Measurements from ENCODE around the gene NEU4. TPM values are rescaled to one million over a fixed set of nuclear protein-coding genes. Genes with fewer than 3 reads are reported as not detected.
"Not testable (repeated sequence)": the region's sequence is repeated elsewhere in the genome, so short reads cannot be mapped to it uniquely, and the experiment has no call there.

NEU4 gene
- polyA plus RNA-seq, 1 experiment, result not detected

DNA sequence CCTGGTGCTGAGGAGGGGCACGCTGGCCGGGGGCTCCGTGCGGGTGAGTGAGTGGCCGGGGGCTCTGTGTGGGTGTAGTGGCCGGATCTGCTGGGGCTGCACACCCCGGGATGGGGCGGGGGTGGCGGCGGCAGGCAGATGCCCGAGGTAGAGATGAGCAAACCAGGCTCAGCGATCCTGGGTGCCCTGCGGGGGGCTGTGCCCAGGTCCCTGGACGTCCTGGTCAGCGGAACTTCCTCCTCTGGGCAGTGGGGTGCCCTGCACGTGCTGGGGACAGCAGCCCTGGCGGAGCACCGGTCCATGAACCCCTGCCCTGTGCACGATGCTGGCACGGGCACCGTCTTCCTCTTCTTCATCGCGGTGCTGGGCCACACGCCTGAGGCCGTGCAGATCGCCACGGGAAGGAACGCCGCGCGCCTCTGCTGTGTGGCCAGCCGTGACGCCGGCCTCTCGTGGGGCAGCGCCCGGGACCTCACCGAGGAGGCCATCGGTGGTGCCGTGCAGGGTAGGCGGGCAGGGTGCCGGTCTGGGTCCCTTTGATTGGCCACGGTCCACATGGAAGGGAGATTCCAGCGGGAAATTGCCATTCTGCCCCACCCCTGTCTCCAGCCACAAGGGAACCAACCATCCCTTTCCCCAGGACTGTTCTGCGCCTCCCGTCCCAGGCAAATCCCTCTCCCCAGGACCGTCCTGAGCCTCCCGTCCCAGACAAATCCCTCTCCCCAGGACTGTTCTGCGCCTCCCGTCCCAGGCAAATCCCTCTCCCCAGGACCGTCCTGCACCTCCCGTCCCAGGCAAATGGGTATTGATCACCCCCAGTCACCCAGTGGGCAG is 5.9 kb downstream of the NEU4 start:
- TF ChIP-seq, protein P1, sequence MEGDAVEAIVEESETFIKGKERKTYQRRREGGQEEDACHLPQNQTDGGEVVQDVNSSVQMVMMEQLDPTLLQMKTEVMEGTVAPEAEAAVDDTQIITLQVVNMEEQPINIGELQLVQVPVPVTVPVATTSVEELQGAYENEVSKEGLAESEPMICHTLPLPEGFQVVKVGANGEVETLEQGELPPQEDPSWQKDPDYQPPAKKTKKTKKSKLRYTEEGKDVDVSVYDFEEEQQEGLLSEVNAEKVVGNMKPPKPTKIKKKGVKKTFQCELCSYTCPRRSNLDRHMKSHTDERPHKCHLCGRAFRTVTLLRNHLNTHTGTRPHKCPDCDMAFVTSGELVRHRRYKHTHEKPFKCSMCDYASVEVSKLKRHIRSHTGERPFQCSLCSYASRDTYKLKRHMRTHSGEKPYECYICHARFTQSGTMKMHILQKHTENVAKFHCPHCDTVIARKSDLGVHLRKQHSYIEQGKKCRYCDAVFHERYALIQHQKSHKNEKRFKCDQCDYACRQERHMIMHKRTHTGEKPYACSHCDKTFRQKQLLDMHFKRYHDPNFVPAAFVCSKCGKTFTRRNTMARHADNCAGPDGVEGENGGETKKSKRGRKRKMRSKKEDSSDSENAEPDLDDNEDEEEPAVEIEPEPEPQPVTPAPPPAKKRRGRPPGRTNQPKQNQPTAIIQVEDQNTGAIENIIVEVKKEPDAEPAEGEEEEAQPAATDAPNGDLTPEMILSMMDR (IDR thresholded peaks at IDR 0.05; ENCODE audit: low read depth, low read length), result no peak
- ChIA-PET CTCF (no interaction called here), POLR2A (no interaction called here)
- H3K4me3 ChIP-seq (ENCODE audit: low read depth, low read length), result no peak overlapping the region
- H3K9me3 ChIP-seq (ENCODE audit: control insufficient read depth, insufficient read depth, low read length), result peaks cover 21% of the 10 kb centered on the region
- DNase-seq (ENCODE audit: low read depth, low spot score), result no peak
- no peak overlapping the region for H3K27ac ChIP-seq (ENCODE audit: low read depth, low read length)
- H3K27me3 ChIP-seq (ENCODE audit: control insufficient read depth, insufficient read depth, low read length), result peaks cover 3% of the 10 kb centered on the region

- no peak overlapping the region for H3K4me3 ChIP-seq (ENCODE audit: low read depth, low read length)
- TF ChIP-seq, protein P1 (IDR thresholded peaks at IDR 0.05; ENCODE audit: low read depth, low read length), result no peak
- DNase-seq (ENCODE audit: low read depth, low spot score), result no peak
- no peak overlapping the region for H3K27ac ChIP-seq (ENCODE audit: low read depth, low read length)
- POLR2A ChIA-PET, result no interaction called here
- peaks cover 3% of the 10 kb centered on the region for H3K27me3 ChIP-seq (ENCODE audit: control insufficient read depth, insufficient read depth, low read length)
- peaks cover 30% of the 10 kb centered on the region for H3K9me3 ChIP-seq (ENCODE audit: control insufficient read depth, insufficient read depth, low read length)
- CTCF ChIA-PET, result no interaction called here
These were observed 6.8 kb downstream of the NEU4 start for GRCh38 chr2:241815477-241816430.

GRCh38 chr2:241816431-241817121 is 7.6 kb downstream of the NEU4 start:
- ChIA-PET POLR2A (no interaction called here), CTCF (no interaction called here)
- Histone ChIP-seq H3K4me3 (ENCODE audit: low read depth, low read length) (no peak overlapping the region), H3K27me3 (ENCODE audit: control insufficient read depth, insufficient read depth, low read length) (peaks cover 3% of the 10 kb centered on the region), H3K9me3 (ENCODE audit: control insufficient read depth, insufficient read depth, low read length) (peaks cover 38% of the 10 kb centered on the region), H3K27ac (ENCODE audit: low read depth, low read length) (no peak overlapping the region)
- no peak for DNase-seq (ENCODE audit: low read depth, low spot score)
- TF ChIP-seq, protein P1 (IDR thresholded peaks at IDR 0.05; ENCODE audit: low read depth, low read length), result no peak

- Histone ChIP-seq H3K4me3 (ENCODE audit: low read depth, low read length) (no peak overlapping the region), H3K27me3 (ENCODE audit: control insufficient read depth, insufficient read depth, low read length) (peaks cover 3% of the 10 kb centered on the region), H3K27ac (ENCODE audit: low read depth, low read length) (no peak overlapping the region), H3K9me3 (ENCODE audit: control insufficient read depth, insufficient read depth, low read length) (peaks cover 44% of the 10 kb centered on the region)
- no peak for DNase-seq (ENCODE audit: low read depth, low spot score)
- ChIA-PET POLR2A (no interaction called here), CTCF (no interaction called here)
- TF ChIP-seq, protein P1 (IDR thresholded peaks at IDR 0.05; ENCODE audit: low read depth, low read length), result no peak
These were observed 8.3 kb downstream of the NEU4 start for GRCh38 chr2:241817126-241817820.

GRCh38 chr2:241817821-241818215 is 8.8 kb downstream of the NEU4 start:
- H3K4me3 ChIP-seq (ENCODE audit: low read depth, low read length); POLR2A ChIA-PET; CTCF ChIA-PET; DNase-seq (ENCODE audit: low read depth, low spot score); H3K27me3 ChIP-seq (ENCODE audit: control insufficient read depth, insufficient read depth, low read length); H3K27ac ChIP-seq (ENCODE audit: low read depth, low read length): not testable (repeated sequence)
- peaks cover 44% of the 10 kb centered on the region for H3K9me3 ChIP-seq (ENCODE audit: control insufficient read depth, insufficient read depth, low read length)

All from AG04450 (cell line).